CD4-positive, alpha-beta T cell treated with Interleukin-17A for 1 hour (primary cell): ENCODE measurements around the gene PRPF8.

ENCODE experiments used
- DNase-seq: peaks from one replicate; pipeline ENCODE4 v3.0.0-alpha.2; 2020

Gene PRPF8

DNA sequence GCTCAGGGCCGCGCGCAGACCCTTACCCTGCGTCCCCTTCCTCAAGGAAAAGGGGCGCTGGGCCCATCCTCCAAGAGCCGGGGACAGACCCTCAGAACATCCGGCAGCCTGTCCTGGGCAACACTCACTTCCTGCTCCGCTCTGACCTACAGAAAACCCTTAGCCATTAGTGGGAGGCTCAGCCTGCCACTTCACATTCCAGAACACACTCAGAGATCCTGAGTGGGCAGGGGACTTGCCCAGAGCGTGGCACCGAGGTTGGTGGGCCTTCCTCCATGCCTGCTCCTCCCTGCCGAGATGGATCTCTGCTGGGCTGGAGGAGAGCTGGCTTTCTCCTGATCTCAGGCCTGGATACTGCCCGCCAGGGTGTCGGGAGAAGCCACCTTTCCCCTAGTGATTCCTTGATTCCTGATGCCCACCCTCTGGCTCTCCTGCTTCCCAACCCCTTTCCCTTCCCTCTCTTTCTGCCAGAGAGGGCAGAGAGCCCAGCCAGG lies 40.6 kb downstream of the PRPF8 start:
- DNase-seq, result no peak

GRCh38 chr17:1643293-1643998 lies 41.2 kb downstream of the PRPF8 start:
- DNase-seq, result peak; percentile 73

- DNase-seq, result no peak
Measured at GRCh38 chr17:1641065-1641403, 43.6 kb downstream of the PRPF8 start.

- DNase-seq, result no peak
Measured at GRCh38 chr17:1640329-1641064, 44.2 kb downstream of the PRPF8 start.

GRCh38 chr17:1639549-1640180 lies 45.0 kb downstream of the PRPF8 start:
- no peak for DNase-seq

- DNase-seq, result no peak
Measured at GRCh38 chr17:1638624-1639300, 45.9 kb downstream of the PRPF8 start.

DNA sequence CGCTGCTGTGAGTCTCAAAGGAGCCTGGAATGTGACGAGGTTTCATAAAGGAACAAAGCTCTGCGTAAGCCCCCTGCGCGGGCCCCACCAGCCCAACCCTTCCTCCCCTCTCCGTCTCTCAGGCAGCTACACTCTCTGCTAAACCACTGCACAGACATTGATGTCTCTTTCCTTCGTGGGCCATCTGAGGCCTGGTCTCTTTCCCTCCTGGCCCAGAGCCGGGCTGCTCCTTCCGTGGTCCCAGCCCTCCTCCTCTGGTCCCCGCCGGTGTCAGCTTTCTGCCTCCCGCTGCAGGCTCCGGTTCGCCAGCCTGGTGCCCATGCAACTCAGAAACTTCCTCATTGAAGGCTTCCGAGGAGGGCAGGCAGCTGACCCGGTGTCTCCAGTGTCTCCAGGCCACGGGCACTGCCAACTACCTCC lies 46.5 kb downstream of the PRPF8 start:
- DNase-seq, result no peak

- DNase-seq, result no peak
Measured at GRCh38 chr17:1636732-1637285, 47.9 kb downstream of the PRPF8 start.

DNA sequence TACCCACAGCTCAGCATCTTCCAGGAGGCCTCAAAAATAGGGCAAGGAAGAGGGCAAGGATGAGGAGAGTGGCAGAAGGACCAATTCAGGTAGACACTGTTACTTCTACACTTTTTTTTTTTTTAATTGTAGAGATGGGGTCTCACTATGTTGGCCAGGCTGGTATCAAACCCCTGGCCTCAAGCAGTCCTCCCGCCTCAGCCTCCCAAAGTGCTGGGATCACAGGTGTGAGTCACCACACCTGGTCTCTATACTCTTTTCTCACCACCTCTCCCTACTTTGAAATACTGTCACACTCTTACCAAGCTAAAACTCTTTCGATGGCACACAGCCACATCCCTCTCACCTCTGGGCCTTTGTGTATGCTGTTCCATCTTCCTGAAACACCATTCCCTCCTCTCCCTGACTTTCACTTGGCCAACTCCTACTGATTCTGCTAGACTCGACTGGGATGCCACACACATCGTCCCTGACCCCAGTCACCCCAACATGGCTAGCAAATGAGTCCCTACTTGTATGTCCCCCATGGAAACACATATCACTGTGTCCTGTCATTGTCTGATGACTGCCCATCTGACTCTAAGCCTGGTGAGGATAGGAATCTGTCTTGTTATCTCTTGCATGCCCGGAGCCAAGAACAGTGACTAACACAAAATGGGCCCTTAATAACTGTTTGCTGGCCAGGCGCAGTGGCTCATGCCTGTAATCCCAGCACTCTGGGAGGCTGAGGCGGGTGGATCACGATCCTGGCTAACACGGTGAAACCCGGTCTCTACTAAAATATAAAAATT lies 48.8 kb downstream of the PRPF8 start:
- DNase-seq, result no peak

DNA sequence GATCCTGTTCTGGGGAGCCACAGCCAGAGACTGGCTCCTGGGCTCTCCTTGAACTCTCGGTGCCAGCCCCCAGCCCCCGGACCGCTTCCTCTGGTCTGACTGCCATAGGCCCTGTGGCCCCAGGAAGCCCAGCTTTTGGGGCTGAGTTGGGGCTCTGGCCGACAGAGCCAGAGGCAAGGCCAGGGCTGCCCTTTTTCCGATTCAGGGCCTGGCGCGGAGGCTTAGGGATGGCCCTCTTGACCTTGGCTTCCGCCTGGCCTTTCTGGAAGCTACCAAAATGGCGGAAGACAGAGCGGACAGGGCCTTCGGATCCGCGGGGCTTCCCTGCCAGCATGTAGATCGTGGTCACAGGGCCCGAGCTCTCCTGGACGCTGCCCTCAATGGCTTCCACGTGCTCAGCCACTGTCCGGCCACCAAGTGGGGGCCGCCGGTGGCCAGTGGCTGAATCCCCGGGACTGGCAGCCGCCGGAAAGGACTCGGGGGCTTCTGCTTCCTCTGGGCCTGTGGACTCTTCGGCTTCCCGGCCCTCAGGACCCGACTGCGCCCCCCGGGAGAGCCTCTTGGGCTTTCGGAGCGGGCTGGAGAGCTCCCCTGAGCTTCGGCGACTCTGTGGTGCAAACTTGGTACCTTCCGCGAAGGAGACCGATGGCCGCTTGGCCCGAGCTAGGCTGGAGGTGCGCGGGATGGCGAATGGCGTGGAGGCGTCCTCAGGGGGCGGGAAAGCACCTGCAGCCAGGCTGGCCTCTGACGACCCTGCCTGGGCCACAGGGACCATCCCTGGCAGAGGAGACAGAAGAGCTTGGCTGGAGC lies 49.6 kb downstream of the PRPF8 start:
- no peak for DNase-seq

- DNase-seq, result no peak
Measured at GRCh38 chr17:1630662-1631061, 54.0 kb downstream of the PRPF8 start.

GRCh38 chr17:1629504-1630310 lies 55.0 kb downstream of the PRPF8 start:
- peak; percentile 77 for DNase-seq

GRCh38 chr17:1628856-1629503 lies 55.7 kb downstream of the PRPF8 start:
- DNase-seq, result peak; percentile 94

GRCh38 chr17:1627982-1628855 lies 56.4 kb downstream of the PRPF8 start, which contains the start of gene SLC43A2:
SLC43A2 (minus strand) TSS chr17:1628834; CDS start chr17:1627874, 960 bp downstream.
- peak; percentile 77 for DNase-seq

DNA sequence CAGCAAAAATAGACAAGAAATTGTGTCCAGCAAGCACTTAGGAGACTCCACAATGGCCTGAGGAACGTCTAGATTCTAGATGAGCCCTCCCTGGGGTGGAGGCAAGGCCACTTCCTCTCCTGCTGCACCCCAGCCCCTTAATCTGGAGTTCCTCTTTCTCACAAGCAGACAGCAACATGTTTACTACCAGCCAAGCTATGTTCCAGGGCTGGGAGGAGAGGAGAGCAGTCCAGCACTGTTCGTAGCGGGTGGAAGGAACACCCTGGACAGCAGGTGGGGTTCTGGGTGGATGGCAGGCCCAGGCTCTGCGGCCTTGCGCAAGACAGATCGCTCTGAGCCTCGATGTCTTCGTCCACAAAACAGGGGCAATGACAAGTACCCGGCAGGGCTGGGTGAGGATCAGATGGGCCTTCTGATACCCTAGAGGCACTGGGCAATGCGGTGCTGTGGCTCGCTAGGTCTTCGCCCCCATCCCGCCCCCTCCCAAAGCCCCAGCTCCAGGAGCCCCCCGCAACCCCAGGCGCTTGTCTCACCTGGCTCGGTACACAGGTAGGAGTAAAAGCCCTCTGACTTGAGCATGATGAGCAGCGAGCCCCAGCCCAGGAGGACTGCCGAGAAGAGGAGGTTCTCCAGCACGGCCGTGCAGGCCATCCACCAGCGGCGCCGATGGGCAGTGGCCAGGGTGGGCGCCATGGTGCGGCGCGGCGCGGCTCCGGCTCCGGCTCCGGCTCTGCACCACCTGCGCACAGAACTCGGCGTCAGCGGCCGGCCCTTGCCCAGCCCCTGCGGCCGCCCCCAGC lies 57.3 kb downstream of the PRPF8 start:
- DNase-seq, result no peak

DNA sequence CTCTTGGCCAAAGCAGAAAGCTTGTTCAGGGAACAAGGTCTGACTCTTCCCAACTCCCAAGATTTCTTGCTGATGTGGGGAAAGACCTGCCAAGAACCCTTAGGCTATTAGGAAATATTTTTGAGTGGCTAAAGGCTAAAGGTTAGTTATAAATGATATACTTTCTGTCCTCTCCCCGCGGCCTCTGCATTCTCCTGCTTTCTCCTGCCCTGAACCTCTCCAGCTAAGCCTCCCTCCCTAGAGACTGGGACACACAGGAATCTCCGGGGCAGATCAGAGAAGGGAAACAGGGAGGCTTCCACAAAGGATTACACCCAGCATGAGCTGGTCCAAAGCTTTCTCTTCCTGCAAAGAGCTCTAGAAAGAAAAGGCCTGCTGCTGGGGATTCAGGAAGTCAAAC lies 58.3 kb downstream of the PRPF8 start:
- DNase-seq, result no peak

GRCh38 chr17:1625581-1625980 lies 59.1 kb downstream of the PRPF8 start:
- DNase-seq, result no peak

DNA sequence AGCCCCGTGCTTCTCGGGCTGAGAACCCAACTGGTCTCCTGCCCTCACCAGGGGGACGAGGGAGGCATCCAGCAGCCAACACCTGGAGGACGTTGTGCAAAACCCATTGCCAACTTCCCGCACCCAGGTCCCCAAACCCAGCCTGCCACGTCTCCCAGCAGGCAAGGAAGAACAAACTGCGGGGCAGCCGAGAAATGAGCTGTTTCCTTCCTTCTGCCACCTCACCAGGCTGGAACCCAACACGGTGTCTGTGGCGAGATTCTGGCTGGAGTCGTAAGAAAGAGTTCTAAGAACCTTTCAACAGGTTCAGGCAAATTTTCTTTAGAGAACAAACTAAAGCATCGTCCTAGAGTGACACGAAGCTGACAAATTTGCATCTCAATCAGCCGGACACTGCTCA lies 59.6 kb downstream of the PRPF8 start:
- DNase-seq, result no peak
